Kidney (tissue), 14 donors: ENCODE data around the gene CEP89. TPM values are rescaled to one million over a fixed set of nuclear protein-coding genes. Genes with fewer than 3 reads are reported as not detected.

Experiments used
- DNase-seq, 5 donors: peaks; one replicate each; pipeline ENCODE4 v3.0.0-alpha.2; 2013 to 2020
- FAIRE-seq: peaks from 2 replicates; lab custom pipeline; 2012; peaks lifted over from hg19 to GRCh38; lab: Jason Lieb, UNC
- H3K27ac ChIP-seq, 2 donors: one replicate each; pipeline ENCODE4 v1.7.0; 2013; ENCODE audit warnings: low read depth in 2 of 2, low read length in 2 of 2, inconsistent platforms in 1 of 2
- H3K27me3 ChIP-seq: one replicate; pipeline ENCODE4 v1.7.1; 2013; ENCODE audit warnings: low read length, inconsistent platforms; ENCODE audit not compliant: control insufficient read depth, insufficient read depth
- H3K36me3 ChIP-seq, 3 donors: one replicate each; pipeline versions ENCODE4 v1.7.0 to v1.7.1; 2013; ENCODE audit warnings: low read length in 3 of 3, control low read depth in 1 of 3, inconsistent platforms in 1 of 3; ENCODE audit not compliant: insufficient read depth in 3 of 3, control insufficient read depth in 2 of 3
- H3K4me1 ChIP-seq, 3 donors: one replicate each; pipeline versions ENCODE4 v1.7.0 to v1.7.1; 2013; ENCODE audit warnings: low read length in 3 of 3, inconsistent platforms in 1 of 3, low read depth in 1 of 3; ENCODE audit not compliant: control insufficient read depth in 2 of 3, insufficient read depth in 2 of 3
- H3K4me3 ChIP-seq, 3 donors: one replicate each; pipeline versions ENCODE4 v1.7.0 to v1.8.1; 2013; ENCODE audit warnings: low read length in 3 of 3, control low read depth in 1 of 3, inconsistent platforms in 1 of 3
- H3K9ac ChIP-seq, 3 donors: one replicate each; pipeline versions ENCODE4 v1.7.0 to v1.7.1; 2013; ENCODE audit warnings: low read length in 3 of 3, control low read depth in 1 of 3, inconsistent platforms in 1 of 3
- H3K9me3 ChIP-seq, 3 donors: one replicate each; pipeline versions ENCODE4 v1.7.0 to v1.7.1; 2013; ENCODE audit warnings: low read length in 3 of 3, control low read depth in 1 of 3, inconsistent platforms in 1 of 3; ENCODE audit not compliant: control insufficient read depth in 2 of 3, insufficient read depth in 1 of 3
- intact Hi-C: fragments of 100-400 bp; cut with DNase I; formaldehyde crosslinking; loops from one replicate; pipeline ENCODE4 v1.11.1; 2022
- polyA plus RNA-seq: library from polyadenylated mRNA; stranded (reverse); fragments of 350-450 nt; fragmentation: Illumina TruSeq; extraction: RNeasy Lipid Tissue Mini Kit (QIAGEN cat#74804); gene quantifications from one replicate; pipeline ENCODE4 v1.2.3, GENCODE V29; 2014; ENCODE audit warnings: low read depth, low replicate concordance; ENCODE audit not compliant: insufficient read depth
- total RNA-seq: library from RNA; stranded (reverse); fragmentation: NEBNext Ultra II Directional; extraction: Animal tissue kit (Norgen Biotek cat#: 25700); gene quantifications from one replicate; pipeline ENCODE4 v1.2.1, GENCODE V29; 2021
- TF ChIP-seq, protein P1 (sequence below): IDR thresholded peaks from 3 replicates; pipeline ENCODE4 v1.5.1; 2012; ENCODE audit warnings: mild to moderate bottlenecking, moderate library complexity, borderline replicate concordance; ENCODE audit not compliant: insufficient read depth; ENCODE audit errors: extremely low read depth
- donor health status: control.
- donor health status: control.
- donor health status: control.
- donor health status: control.
- donor health status: control.
- donor health status: DM: yes; HTN: yes; CAD: no.
- donor health status: Normal renal cell carcinoma (clear cell type).

CEP89 gene
- total and polyA plus RNA-seq, 2 donors from 2014 or later: 12.4 to 24.0 TPM

DNA sequence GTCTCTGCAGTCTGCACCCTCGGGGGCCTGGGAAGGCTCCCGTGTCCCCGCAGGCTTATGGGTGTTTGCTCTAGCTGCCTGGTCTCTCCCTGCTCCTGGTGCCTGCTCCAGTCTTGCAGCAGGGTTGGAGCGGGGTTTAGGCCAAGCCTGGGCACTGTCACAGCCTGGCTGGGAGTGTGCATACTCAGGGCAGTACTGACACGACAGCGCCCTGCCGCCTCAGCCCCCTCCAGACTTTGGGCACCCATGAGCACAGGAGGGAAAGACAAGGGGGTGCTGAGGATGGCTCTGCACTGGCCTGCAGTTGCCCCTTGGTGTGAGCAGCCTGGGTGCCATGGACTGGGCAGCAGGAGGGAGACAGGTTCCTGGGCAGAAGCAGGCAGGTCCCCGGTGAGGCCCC, 35.7 kb downstream of the CEP89 start:
- H3K4me3 ChIP-seq: no peak overlapping the region
- H3K9me3 ChIP-seq: no peaks in the 10 kb centered on the region
- intact Hi-C loops: no loop called here
- no peaks in the 10 kb centered on the region for H3K27me3 ChIP-seq
- H3K4me1 ChIP-seq: no peaks in the 10 kb centered on the region
- no peak for DNase-seq
- TF ChIP-seq, protein P1, sequence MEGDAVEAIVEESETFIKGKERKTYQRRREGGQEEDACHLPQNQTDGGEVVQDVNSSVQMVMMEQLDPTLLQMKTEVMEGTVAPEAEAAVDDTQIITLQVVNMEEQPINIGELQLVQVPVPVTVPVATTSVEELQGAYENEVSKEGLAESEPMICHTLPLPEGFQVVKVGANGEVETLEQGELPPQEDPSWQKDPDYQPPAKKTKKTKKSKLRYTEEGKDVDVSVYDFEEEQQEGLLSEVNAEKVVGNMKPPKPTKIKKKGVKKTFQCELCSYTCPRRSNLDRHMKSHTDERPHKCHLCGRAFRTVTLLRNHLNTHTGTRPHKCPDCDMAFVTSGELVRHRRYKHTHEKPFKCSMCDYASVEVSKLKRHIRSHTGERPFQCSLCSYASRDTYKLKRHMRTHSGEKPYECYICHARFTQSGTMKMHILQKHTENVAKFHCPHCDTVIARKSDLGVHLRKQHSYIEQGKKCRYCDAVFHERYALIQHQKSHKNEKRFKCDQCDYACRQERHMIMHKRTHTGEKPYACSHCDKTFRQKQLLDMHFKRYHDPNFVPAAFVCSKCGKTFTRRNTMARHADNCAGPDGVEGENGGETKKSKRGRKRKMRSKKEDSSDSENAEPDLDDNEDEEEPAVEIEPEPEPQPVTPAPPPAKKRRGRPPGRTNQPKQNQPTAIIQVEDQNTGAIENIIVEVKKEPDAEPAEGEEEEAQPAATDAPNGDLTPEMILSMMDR: no peak
- peaks cover 0 to 5% (median 0%) of the 10 kb centered on the region in 3 donors for H3K36me3 ChIP-seq
- no peak overlapping the region for H3K9ac ChIP-seq
- no peak for FAIRE-seq
- no peak overlapping the region for H3K27ac ChIP-seq

DNA sequence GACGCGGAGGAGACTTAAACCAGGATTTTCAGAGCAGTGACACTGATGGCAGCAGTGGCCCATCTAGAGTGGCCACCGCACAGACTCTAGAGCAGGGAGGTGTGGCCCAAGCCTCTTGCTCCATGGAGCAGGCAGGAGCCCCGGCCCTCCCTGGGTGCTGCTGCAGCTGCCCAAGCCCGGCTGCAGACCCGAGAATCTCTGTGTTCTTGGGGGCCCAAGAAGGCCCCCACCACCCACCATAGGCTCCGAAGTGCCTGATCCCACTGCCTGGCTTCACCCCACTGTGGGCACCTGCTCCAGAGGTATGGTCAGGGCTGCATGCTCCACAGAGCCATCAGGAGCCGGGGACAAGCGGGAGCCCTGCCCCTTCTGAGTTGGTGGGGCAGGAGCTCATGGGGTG, 36.1 kb downstream of the CEP89 start:
- DNase-seq: no peak
- no peak for FAIRE-seq
- TF ChIP-seq, protein P1: no peak

DNA sequence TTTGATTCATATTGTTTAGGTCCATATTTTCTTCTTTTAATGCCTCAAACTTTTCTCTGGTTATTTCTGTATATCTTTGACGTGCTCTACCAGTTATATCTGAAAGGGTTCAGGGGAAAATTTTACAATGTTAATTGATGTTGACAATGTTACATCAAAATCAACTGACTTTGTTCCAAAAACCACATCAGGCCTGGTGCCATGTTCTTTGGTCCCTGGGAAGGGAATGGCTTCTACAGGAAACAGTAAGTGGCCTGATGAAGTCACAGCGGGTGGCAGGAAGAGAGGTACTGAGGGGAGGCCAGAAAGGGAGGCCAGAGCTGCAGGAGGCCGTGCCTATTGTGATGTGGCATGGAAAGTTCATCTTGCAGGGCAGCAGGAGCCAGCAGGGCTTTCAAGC, 38.2 kb downstream of the CEP89 start:
- H3K27me3 ChIP-seq: no peaks in the 10 kb centered on the region
- H3K4me3 ChIP-seq: no peak overlapping the region
- H3K9ac ChIP-seq: no peak overlapping the region
- no peak overlapping the region for H3K27ac ChIP-seq
- DNase-seq: no peak
- H3K4me1 ChIP-seq: no peaks in the 10 kb centered on the region
- H3K36me3 ChIP-seq: peaks cover 0 to 11% (median 5%) of the 10 kb centered on the region in 3 donors
- FAIRE-seq: no peak
- TF ChIP-seq, protein P1: no peak
- intact Hi-C loops: no loop called here
- no peaks in the 10 kb centered on the region for H3K9me3 ChIP-seq

More for the DNA sequence above, 36.1 kb downstream of the CEP89 start:
- H3K9ac ChIP-seq: no peak overlapping the region
- H3K4me3 ChIP-seq: no peak overlapping the region
- no peaks in the 10 kb centered on the region for H3K4me1 ChIP-seq
- intact Hi-C loops: no loop called here
- H3K9me3 ChIP-seq: no peaks in the 10 kb centered on the region
- H3K36me3 ChIP-seq: peaks cover 0 to 5% (median 0%) of the 10 kb centered on the region in 3 donors
- no peak overlapping the region for H3K27ac ChIP-seq
- no peaks in the 10 kb centered on the region for H3K27me3 ChIP-seq

DNA sequence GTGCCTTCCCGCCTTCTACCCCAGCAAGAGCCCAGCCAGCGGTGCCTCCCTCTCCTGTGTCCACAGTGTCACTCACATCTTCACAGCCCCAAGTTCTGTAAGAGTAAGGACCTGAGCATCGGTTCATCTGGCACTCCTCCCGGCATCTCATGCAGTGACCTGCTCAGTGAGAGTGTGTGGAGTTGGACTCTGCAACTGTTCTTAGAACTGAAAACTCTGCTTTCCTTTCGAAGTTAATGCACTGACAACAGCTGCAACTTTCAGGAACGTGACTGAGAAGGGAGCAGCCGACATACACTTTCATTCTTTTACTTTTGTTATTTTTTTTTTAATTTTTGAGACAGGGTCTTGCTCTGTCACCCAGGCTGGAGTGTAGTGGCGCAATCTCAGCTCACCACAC, 41.2 kb downstream of the CEP89 start:
- Histone ChIP-seq H3K36me3 (peaks cover 0 to 11% (median 10%) of the 10 kb centered on the region in 3 donors), H3K9me3 (peaks cover 0 to 4% (median 2%) of the 10 kb centered on the region in 3 donors), H3K4me3 (no peak overlapping the region), H3K9ac (no peak overlapping the region), H3K4me1 (no peaks in the 10 kb centered on the region), H3K27me3 (no peaks in the 10 kb centered on the region), H3K27ac (no peak overlapping the region)
- intact Hi-C loops: no loop called here
- FAIRE-seq (no peak), DNase-seq (no peak)
- TF ChIP-seq, protein P1: no peak
